ENCODE measurements around the gene OR4N2.
"Not testable (repeated sequence)": the region's sequence is repeated elsewhere in the genome, so short reads cannot be mapped to it uniquely, and the experiment has no call there.

Gene OR4N2

GRCh38 chr14:19823765-19824164, 20.2 kb downstream of the OR4N2 start:
- ChIA-PET POLR2A (no interaction called here), CTCF (no interaction called here)
- DNase-seq (ENCODE audit: extremely low spot score), result no peak
- TF ChIP-seq, protein P1, sequence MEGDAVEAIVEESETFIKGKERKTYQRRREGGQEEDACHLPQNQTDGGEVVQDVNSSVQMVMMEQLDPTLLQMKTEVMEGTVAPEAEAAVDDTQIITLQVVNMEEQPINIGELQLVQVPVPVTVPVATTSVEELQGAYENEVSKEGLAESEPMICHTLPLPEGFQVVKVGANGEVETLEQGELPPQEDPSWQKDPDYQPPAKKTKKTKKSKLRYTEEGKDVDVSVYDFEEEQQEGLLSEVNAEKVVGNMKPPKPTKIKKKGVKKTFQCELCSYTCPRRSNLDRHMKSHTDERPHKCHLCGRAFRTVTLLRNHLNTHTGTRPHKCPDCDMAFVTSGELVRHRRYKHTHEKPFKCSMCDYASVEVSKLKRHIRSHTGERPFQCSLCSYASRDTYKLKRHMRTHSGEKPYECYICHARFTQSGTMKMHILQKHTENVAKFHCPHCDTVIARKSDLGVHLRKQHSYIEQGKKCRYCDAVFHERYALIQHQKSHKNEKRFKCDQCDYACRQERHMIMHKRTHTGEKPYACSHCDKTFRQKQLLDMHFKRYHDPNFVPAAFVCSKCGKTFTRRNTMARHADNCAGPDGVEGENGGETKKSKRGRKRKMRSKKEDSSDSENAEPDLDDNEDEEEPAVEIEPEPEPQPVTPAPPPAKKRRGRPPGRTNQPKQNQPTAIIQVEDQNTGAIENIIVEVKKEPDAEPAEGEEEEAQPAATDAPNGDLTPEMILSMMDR (IDR thresholded peaks at IDR 0.05; ENCODE audit: control extremely low read depth, extremely low read depth, low read depth, missing control alignments), result no peak

- POLR2A ChIA-PET; DNase-seq (ENCODE audit: extremely low spot score); CTCF ChIA-PET: not testable (repeated sequence)
These were observed 24.2 kb downstream of the OR4N2 start for GRCh38 chr14:19827626-19828244.

DNA sequence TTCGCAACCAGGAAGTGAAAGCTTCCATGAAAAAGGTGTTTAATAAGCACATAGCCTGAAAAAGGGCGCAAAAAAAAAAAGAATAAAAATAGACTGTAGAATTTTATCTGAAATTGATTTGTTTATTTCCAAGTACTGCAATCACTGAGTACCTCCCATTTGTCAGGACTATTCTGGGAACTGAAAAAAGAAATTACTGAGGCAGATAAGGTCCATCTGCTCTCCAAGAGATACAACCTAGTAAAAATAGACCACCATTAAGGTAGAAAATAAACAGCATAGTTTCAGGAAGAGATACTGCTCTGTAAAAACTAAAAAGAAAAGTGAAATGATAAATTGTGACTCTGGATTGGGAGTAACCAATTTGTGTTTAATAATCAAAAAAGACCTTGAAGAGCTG, 24.7 kb downstream of the OR4N2 start:
- TF ChIP-seq, protein P1 (IDR thresholded peaks at IDR 0.05; ENCODE audit: control extremely low read depth, extremely low read depth, low read depth, missing control alignments), result no peak
- CTCF ChIA-PET, result no interaction called here
- no peak for DNase-seq (ENCODE audit: extremely low spot score)
- POLR2A ChIA-PET, result no interaction called here

- POLR2A ChIA-PET; DNase-seq (ENCODE audit: extremely low spot score); CTCF ChIA-PET: not testable (repeated sequence)
These were observed 30.8 kb downstream of the OR4N2 start for GRCh38 chr14:19834203-19834848.

- TF ChIP-seq, protein P1 (IDR thresholded peaks at IDR 0.05; ENCODE audit: control extremely low read depth, extremely low read depth, low read depth, missing control alignments), result no peak
- ChIA-PET CTCF (no interaction called here), POLR2A (no interaction called here)
- no peak for DNase-seq (ENCODE audit: extremely low spot score)
These were observed 34.9 kb downstream of the OR4N2 start for GRCh38 chr14:19838433-19838832.

DNA sequence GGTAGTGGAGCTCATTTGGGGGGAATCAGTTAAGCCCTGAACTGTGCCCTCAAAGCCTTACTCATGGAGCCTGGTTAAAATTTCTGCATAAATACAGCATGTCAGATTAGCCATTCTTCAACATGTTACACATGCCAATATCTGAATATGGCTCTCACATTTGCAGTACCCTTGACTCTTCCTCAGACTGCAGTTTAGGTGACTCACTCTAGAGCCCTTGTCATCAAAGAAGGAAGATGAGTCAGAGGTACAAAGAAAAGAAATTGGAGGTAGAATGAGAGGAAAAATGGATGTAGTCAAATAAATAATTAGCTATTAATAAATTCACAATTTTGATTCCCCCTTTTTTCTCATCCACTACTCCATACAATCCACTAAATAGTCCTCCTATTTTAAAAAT, 47.8 kb downstream of the OR4N2 start:
- CTCF ChIA-PET, result no interaction called here
- TF ChIP-seq, protein P1 (IDR thresholded peaks at IDR 0.05; ENCODE audit: control extremely low read depth, extremely low read depth, low read depth, missing control alignments), result no peak
- DNase-seq (ENCODE audit: extremely low spot score), result no peak
- POLR2A ChIA-PET, result no interaction called here

- DNase-seq (ENCODE audit: extremely low spot score); CTCF ChIA-PET; POLR2A ChIA-PET: not testable (repeated sequence)
These were observed 62.6 kb downstream of the OR4N2 start for GRCh38 chr14:19866061-19866669.

DNA sequence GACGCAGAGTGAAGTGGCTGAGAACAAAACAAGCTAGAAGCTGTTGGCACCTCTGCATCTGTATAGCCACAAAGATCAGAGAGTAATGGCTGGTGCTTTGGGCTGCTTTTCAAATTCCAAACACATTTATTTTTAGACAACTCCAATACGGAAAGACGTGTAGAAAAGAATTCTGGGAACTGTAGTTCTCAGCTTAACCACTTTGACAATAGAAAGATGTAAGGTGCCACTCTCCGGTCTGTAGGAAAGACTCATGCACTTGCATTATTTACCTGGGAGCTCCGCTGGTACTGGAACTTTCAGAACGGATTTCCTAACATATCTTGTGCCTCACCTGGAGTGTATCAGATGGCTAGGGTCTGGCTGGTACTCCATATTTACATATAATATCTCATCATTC, 69.6 kb downstream of the OR4N2 start:
- TF ChIP-seq, protein P1 (IDR thresholded peaks at IDR 0.05; ENCODE audit: control extremely low read depth, extremely low read depth, low read depth, missing control alignments), result no peak
- CTCF ChIA-PET, result no interaction called here

More for the DNA sequence above, 69.6 kb downstream of the OR4N2 start:
- DNase-seq (ENCODE audit: extremely low spot score), result no peak
- POLR2A ChIA-PET, result no interaction called here

All from GM10248 (cell line).